ENCODE data around the gene RBM6.
A peak's percentile ranks its signal among the peaks of the same experiment; 100 is the strongest.

RBM6 gene

GRCh38 chr3:50088725-50089608, 149.0 kb downstream of the RBM6 start, which contains the start of gene RBM5:
TSS of gene RBM5 (plus strand) at chr3:50088919. CDS start at chr3:50090435, 1,516 bp downstream.
- DNase-seq (ENCODE audit: low read depth in 2 of 2, low spot score in 1 of 2): peak; percentile 77 to 85

- DNase-seq (ENCODE audit: low read depth in 2 of 2, low spot score in 1 of 2): no peak
Measured at GRCh38 chr3:50089609-50089945, 149.6 kb downstream of the RBM6 start.

GRCh38 chr3:50090984-50091383, 151.0 kb downstream of the RBM6 start:
- DNase-seq (ENCODE audit: low read depth in 2 of 2, low spot score in 1 of 2): no peak

DNA sequence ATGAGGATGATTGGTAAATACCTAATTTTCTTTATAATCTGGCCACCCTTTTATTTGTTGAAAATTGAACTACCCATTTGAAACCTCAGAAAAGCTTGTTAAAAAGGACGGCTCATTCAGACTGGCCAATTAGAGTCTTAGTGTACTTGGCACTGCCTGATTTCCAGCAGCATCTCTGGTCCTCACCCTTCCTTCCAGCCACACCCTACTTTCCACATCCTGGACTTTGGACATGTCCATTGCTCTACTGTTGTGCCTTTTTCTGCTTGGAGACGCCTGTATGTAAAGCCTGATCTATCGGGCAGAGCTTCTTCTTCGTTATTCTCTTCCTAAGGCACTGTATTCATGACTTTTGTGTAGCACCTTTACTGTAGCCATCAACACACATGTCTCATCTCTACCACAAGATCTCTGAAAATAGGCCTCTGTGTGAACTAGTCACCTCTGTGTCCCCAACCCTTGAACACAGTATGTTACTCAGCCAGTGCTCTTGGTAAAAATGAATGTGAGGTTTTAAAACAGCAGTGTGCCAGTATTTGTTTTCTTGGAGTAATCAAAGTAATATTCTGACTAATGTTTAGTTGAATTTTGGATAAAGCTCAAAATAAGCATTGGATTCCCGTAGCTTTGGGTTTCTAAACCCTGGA, 155.5 kb downstream of the RBM6 start:
- no peak for DNase-seq (ENCODE audit: low read depth in 2 of 2, low spot score in 1 of 2)

DNA sequence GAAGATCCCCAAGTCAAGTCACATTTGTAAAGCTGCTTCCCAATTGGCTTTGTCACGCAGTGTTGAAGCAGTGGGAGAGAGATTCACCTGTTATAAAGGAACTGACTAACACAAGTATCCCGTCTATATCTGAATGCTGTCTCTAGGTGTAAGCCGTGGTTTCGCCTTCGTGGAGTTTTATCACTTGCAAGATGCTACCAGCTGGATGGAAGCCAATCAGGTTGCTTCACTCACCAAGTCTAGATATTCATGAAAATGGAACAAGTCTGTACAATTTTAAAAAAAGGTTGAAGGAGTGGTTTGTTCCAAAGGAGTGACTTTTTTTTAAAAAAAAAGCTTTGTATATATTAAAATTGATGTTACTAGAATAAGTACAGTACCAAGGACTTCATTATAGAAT, 160.4 kb downstream of the RBM6 start:
- DNase-seq (ENCODE audit: low read depth in 2 of 2, low spot score in 1 of 2): no peak

- no peak for DNase-seq (ENCODE audit: low read depth in 2 of 2, low spot score in 1 of 2)
Measured at GRCh38 chr3:50100956-50101845, 161.3 kb downstream of the RBM6 start.

GRCh38 chr3:50102558-50102957, 162.6 kb downstream of the RBM6 start:
- DNase-seq (ENCODE audit: low read depth in 2 of 2, low spot score in 1 of 2): no peak

GRCh38 chr3:50111757-50112156, 171.8 kb downstream of the RBM6 start:
- DNase-seq (ENCODE audit: low read depth in 2 of 2, low spot score in 1 of 2): no peak

GRCh38 chr3:50112462-50112861, 172.5 kb downstream of the RBM6 start:
- DNase-seq (ENCODE audit: low read depth in 2 of 2, low spot score in 1 of 2): no peak

- no peak for DNase-seq (ENCODE audit: low read depth in 2 of 2, low spot score in 1 of 2)
Measured at GRCh38 chr3:50117120-50117519, 177.2 kb downstream of the RBM6 start.

- no peak for DNase-seq (ENCODE audit: low read depth in 2 of 2, low spot score in 1 of 2)
Measured at GRCh38 chr3:50118237-50118636, 178.3 kb downstream of the RBM6 start.

DNA sequence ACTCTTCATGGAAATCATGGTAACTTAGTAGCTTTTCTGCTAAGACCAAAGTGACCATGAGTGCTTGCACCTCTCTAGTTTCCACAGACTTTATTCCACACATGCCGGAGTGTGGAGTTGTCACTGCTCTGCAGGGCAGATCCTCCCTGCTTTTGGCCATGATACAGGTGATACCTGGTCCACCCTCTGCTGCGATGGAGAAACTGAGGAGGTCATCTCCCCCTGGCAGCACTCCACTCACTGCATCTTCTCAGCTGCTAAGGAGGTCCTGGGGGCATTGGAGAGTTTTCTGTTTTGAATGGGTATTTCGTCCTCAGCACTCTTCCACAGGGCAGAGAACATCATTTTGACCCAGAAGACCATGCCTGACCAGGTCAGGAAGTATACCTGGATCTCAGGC, 179.8 kb downstream of the RBM6 start:
- DNase-seq (ENCODE audit: low read depth in 2 of 2, low spot score in 1 of 2): no peak

GRCh38 chr3:50120364-50121071, 180.6 kb downstream of the RBM6 start:
- no peak for DNase-seq (ENCODE audit: low read depth in 2 of 2, low spot score in 1 of 2)

- DNase-seq (ENCODE audit: low read depth in 2 of 2, low spot score in 1 of 2): peak; percentile 32 to 52
Measured at GRCh38 chr3:50121072-50122032, 181.4 kb downstream of the RBM6 start.

DNA sequence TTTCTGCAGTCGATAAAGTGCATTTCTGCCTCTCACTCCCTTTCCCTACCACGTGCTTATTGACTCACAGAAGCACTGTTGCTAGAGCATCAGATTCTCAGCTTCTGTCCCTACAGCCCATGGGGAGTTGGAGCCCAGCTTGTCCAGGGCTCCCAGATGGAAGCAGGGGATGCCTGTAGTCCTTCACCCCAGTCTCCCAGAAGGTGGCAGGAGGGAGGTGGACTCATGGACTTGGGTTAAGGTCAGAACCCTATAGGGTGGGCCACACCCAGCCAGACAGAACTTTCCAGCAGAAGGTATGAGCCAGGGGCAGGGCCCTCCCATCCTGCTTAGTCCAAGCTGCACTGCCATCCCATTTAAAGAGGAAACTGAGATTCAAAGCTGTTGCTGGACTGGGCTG, 182.1 kb downstream of the RBM6 start:
- no peak for DNase-seq (ENCODE audit: low read depth in 2 of 2, low spot score in 1 of 2)

- no peak for DNase-seq (ENCODE audit: low read depth in 2 of 2, low spot score in 1 of 2)
Measured at GRCh38 chr3:50122661-50123391, 182.9 kb downstream of the RBM6 start.

- DNase-seq (ENCODE audit: low read depth in 2 of 2, low spot score in 1 of 2): no peak
Measured at GRCh38 chr3:50123394-50124051, 183.6 kb downstream of the RBM6 start.

GRCh38 chr3:50124052-50124799, 184.3 kb downstream of the RBM6 start:
- DNase-seq (ENCODE audit: low read depth in 2 of 2, low spot score in 1 of 2): no peak

All from stimulated activated CD8-positive, alpha-beta memory T cell treated with anti-CD3 and anti-CD28 coated beads, Interleukin-4, amount 100 ng/mL, for 1 hour (primary cell).